GM12801 (cell line): ENCODE data around the gene TNIK.

Experiments used
- TF ChIP-seq, protein P1 (sequence below): IDR thresholded peaks from one replicate; pipeline ENCODE4 v1.5.1; 2011; ENCODE audit warnings: control low read depth; ENCODE audit not compliant: insufficient read length; ENCODE audit errors: extremely low read depth

The TNIK gene

DNA sequence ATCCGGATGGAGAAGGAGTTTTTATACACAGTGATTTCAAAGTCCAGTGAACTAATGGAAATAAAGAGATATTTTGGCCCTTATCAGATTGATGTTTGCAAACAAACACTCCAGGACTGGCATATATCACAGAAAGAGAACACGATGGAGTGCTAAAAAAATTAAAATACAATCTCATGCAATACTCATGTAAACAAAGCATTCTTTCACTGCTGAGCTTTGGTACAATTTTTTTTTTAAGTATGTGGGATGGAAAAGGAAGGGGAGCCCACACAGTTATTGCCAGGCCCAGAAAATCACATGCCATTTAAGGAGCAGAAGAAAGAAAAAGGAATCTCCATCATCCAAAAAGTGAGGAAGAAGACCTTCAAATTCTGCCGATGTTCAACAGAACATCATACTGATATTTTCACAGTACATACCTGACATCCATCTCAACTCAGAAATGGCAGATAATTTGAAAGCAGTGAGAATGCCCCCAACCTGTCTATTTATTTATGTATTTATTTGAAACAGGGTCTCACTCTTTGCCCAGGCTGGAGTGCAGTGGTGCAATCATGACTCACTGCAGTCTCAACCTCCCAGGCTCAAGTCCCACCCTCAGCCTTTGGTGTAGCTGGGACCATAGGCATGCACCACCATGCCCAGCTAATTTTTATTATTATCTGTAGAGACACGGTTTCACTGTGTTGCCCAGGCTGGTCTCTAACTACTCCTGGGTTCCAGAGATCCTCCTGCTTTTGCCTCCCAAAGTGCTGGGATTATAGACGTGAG lies 326.2 kb downstream of the TNIK start:
- TF ChIP-seq, protein P1, sequence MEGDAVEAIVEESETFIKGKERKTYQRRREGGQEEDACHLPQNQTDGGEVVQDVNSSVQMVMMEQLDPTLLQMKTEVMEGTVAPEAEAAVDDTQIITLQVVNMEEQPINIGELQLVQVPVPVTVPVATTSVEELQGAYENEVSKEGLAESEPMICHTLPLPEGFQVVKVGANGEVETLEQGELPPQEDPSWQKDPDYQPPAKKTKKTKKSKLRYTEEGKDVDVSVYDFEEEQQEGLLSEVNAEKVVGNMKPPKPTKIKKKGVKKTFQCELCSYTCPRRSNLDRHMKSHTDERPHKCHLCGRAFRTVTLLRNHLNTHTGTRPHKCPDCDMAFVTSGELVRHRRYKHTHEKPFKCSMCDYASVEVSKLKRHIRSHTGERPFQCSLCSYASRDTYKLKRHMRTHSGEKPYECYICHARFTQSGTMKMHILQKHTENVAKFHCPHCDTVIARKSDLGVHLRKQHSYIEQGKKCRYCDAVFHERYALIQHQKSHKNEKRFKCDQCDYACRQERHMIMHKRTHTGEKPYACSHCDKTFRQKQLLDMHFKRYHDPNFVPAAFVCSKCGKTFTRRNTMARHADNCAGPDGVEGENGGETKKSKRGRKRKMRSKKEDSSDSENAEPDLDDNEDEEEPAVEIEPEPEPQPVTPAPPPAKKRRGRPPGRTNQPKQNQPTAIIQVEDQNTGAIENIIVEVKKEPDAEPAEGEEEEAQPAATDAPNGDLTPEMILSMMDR = no peak

DNA sequence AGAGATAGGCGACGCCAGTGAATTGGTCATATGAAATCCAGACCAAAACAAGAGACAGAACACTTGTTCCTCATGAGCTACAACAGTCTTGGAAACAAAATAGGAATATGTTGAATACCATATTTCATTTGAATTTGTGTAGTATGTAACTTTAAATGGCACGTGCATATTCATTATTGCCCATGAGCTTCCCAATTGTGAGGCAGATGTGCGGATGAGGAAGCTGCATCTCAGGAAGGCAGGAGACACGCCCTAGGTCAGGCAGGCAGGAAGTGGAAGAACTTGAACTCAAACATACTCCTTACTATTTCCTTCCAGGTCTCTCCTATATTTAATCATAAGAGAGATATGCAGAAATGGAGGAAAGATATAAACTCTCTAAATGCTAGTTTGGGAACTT lies 326.9 kb downstream of the TNIK start:
- TF ChIP-seq, protein P1 = no peak

DNA sequence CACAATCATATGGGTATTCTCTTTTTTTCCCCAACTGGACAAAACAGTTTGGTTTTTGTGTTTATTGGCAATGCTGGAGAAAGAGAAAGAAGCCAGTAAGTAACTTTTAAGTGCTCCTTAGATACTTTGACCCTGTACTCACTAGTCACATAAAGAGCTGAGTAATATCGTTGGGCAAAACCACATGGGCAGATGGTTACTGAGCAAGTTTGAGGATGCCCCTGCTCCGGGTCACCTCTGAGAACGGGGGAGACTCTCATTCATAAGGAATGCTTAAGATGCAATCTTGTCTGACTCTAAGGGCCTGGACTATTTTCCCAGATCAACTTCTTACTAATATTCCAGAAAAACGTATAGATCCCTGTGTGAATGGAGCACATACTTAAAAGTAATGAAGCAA lies 327.3 kb downstream of the TNIK start:
- TF ChIP-seq, protein P1 = no peak

DNA sequence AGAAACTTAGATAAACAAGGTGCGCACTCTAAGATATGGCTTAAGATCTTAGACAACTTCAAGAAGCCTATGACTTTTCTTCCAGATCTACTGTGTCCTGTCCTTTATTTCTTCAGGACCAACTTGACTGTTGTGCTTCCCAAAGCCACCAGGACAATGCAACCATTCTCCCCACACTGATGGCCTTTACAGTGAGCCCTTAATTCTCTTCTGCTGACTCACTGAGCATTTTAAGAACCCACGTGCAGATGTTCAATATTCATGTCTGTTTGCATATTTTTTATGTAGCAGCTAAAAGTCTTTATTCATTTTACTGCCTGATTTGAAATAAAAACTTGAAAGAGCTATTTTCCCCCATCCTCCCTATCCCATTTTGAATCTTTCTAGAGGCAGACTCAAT lies 330.4 kb downstream of the TNIK start:
- TF ChIP-seq, protein P1 = no peak

DNA sequence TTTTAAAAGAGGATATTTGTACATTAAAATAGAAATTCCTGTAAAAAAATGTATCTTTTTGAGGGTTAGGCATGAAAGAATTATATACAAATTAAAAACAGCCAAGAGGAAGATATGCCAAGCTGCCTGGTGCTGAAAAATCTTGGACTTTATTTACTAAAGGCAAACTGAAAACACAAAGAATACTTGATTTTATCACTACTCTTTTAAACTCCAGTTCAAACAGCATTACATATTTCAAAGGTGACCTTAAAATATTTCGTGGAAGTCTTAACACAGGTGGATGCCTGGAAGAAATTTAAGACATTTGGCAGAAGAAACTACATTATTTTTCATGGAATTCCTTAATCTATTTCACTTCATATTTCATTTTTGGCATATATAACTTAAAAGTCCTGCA lies 332.6 kb downstream of the TNIK start:
- TF ChIP-seq, protein P1 = no peak

DNA sequence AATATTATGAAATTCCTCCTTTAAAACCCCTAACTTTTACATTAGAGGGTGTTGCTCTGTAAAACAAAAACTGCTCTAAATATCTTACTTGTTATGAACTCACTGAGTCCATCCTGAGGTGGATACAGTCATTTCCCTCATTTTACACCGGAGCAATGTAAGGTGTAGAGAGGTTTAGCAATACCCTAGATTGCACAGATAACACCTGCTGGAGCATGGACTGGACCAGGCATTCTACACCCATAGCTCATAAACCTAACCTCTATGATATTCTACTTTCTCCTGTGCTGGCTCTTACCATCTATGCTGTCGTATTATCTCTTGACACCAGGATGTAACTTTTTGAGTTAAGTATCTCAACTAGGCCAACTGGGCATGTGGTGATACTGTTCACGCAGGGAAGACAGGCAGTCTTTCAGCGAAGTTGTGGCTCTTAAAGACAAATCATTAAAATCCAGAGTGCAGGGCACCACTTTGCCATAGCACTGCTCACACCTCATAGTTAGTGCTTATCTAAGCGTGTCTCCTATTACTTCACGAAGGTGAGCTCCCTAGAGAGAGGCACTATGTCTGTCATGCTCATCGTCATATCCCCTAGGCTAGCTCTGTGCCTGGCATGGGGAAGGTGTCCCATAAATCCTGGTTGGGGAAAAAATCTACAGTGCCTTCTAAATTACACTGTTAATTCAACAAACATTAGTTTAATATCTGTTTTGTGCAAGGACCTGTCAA lies 333.6 kb downstream of the TNIK start:
- TF ChIP-seq, protein P1 = no peak

DNA sequence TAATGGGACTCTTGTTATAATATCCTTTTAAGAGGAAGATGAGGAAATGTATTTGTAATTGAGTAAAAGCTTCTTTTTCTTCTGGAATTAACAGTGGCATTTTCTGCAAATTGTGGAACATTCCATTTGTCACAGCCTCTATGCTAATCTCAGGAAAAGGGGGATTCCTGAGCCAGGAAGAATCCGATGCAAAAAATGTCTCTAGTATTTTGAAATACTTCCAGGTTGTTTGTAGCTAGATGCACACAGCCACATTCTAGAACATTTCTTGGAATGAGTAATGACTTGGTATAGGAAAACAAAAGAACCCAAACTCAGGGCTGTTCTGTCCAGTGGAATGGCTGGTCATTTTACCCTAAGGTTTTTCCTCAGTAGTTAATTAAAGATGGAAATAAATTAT lies 335.2 kb downstream of the TNIK start:
- TF ChIP-seq, protein P1 = no peak
